ENCODE measurements around the gene SPECC1. TPM values are rescaled to one million over a fixed set of nuclear protein-coding genes. Genes with fewer than 3 reads are reported as not detected.
"Not testable (repeated sequence)": the region's sequence is repeated elsewhere in the genome, so short reads cannot be mapped to it uniquely, and the experiment has no call there.

The SPECC1 gene
- total RNA-seq, 1 experiment from 2014 or later = 19.0 TPM

DNA sequence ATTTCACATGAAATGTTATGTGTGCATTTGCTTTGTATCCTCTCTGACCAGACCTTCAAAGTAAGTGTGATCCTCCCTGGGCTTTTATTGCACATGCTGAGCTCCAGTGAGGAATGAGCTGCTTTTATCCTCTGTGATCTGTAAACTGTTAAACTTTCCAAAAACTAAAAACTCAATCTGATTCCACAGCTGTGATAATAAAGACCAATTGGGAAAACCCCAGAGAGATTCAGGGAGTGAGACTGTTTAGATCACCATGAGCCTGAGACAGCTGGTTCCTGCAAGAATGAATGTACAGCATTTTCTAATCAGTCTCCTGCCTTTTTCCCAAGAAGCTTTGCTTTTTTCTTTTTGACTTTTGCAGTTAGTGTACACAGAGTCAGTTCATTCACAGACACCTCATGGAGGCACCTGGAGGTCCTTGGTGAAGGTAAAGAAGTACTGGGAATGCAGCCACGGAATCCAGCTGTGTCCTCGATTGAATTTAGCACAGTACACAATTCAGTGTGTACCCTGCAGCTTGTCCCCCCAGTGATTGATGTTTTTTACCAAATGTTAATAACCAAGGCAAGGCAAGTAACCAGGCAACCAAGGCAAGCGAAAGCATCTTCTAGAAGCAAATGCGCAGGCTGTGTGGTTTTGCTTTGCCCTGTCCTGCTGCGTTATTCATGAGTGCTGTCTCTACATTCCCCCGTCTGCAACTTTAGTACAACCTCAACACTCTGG lies 275.6 kb downstream of the SPECC1 start:
- DNase-seq (ENCODE audit: extremely low read depth, low read depth) = no peak

GRCh38 chr17:20289984-20290383 lies 280.8 kb downstream of the SPECC1 start:
- DNase-seq (ENCODE audit: extremely low read depth, low read depth) = no peak

GRCh38 chr17:20291853-20292252 lies 282.7 kb downstream of the SPECC1 start:
- DNase-seq (ENCODE audit: extremely low read depth, low read depth) = no peak

DNA sequence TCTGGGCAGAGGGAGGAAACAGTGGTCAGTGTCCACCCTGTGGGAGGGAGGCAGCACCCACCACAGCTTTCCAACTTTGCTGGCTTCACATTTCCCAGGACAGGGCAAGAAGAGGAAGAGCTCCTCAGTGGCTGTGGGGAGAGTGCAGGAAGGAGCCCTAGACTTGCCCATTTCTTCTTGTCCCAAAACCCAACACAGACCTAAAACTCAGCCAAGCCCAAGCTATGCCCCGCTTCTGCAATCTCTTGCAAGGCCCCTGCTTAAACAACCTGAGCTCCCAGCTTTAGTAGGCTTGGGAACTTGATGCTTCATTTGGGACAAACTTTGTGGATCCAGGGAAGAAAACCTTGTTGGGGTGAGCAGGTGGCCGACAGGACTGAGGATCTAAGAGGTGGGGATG lies 284.3 kb downstream of the SPECC1 start:
- DNase-seq (ENCODE audit: extremely low read depth, low read depth) = no peak

GRCh38 chr17:20294120-20294519 lies 285.0 kb downstream of the SPECC1 start:
- no peak for DNase-seq (ENCODE audit: extremely low read depth, low read depth)

DNA sequence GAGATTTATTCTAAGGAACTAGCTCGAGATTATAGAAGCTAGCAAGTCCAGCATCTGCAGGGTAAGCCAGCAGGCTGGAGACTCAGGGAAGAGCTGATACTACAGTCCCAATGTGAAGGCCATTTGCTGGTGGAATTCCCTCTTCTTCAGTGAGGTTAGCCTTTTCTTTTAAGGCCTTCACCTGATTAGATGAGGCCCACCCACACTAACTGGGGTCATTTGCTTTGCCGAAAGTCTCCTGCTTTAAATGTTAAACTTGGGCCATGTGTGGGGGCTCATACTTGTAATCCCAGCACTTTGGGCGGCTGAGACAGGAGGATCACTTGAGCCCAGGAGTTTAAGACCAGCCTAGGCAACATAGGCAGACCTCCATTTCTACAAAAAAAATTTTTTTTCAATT lies 289.9 kb downstream of the SPECC1 start:
- no peak for DNase-seq (ENCODE audit: extremely low read depth, low read depth)

- DNase-seq (ENCODE audit: extremely low read depth, low read depth) = no peak
Measured at GRCh38 chr17:20300436-20300934, 291.3 kb downstream of the SPECC1 start.

- DNase-seq (ENCODE audit: extremely low read depth, low read depth) = no peak
Measured at GRCh38 chr17:20302246-20302917, 293.2 kb downstream of the SPECC1 start.

GRCh38 chr17:20304961-20305360 lies 295.8 kb downstream of the SPECC1 start:
- no peak for DNase-seq (ENCODE audit: extremely low read depth, low read depth)

DNA sequence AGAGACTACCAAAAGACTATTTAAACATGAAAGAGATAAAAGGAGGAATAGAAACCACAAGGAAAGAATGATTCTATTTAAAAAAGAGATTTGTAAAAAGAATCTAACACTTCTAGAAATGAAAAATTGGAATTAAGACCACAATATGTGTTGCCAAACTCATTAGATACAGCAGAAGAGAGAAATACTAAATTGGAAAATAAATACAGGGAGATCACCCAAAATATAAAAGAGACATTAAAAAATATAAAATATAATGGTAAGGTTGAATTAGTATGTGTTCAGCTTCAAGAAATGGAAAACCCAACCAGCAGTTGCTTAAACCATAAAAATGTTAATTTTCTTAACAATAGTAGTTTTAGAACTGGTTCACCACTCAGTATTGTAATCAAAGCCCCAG lies 297.8 kb downstream of the SPECC1 start:
- DNase-seq (ENCODE audit: extremely low read depth, low read depth) = no peak

GRCh38 chr17:20307326-20307910 lies 298.3 kb downstream of the SPECC1 start:
- DNase-seq (ENCODE audit: extremely low read depth, low read depth) = no peak

DNA sequence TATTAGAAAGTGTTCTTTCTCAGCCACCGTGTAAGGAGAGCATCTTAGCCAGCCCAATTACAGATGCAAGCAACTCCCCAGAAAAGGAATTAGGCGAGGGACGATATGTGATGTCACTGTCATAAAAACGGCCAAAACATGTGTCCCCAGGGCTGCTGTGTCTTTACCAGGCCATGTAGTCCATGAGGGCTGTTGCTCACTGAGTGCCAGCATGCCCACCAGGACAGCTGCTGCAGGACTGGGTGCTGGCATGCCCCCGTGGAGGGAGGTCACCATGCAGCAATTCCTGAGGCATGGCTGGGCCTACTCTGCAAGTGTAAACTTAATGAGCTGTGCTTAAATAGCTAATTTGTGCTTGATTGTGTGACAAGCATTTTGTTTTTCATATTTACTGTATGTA lies 301.3 kb downstream of the SPECC1 start:
- DNase-seq (ENCODE audit: extremely low read depth, low read depth) = no peak

DNA sequence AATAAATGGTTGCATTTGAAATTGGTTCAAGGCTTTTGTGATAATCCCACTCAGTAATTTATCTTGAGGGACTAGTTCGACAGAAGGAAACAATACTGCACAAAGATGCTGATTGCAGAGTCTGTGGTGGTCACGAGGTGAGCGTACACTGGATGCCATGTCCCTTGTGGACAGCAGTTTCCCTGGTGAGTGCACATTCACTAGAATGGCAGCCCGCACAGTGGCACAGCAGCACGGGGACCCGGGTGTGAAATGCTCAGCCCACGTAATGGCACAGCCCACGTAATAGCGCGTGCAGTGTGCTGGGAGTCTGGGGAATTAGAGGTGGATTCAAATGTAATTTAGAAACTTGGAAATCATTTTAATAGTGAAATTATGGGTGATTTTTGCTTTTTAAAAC lies 304.1 kb downstream of the SPECC1 start:
- no peak for DNase-seq (ENCODE audit: extremely low read depth, low read depth)

GRCh38 chr17:20313891-20314290 lies 304.7 kb downstream of the SPECC1 start:
- DNase-seq (ENCODE audit: extremely low read depth, low read depth) = no peak

DNA sequence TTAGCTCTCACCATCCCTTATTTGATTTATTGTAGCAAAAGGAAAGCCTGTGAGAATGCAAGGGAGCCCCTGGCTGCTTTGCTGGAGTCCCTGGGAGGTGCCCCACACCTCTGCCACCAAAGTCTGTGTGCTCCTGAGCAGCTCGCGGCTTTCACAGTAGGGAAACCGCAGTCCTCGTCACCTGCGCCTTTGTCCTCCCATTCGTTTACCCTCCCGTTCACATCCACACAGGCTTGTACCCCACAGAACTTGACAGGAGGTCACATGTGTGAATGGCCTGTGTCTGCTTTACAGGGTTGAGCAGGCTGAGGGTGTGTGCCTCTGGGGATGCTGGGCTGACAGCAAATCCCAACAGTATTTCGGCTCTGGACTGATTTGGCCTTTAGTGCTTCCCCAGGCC lies 305.7 kb downstream of the SPECC1 start:
- no peak for DNase-seq (ENCODE audit: extremely low read depth, low read depth)

DNA sequence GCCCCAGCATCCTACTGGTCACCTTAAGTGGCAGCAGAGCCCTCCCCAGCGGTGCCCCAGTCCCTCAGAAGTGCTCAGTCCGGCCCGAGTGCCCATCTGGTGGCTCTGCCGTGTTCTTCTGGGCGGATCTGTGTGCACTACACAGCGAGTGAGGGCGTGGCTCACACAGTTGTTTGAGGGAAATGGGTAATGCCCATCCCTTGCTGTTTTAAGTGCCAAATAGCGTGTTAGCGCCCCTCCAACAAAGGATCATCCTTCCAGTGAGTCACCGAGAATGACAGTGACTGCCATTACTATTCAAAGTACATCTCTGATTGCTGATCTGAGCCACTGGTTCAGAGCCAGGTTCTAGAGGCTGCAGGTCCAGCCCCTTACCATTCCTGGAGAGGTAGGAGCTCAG lies 306.2 kb downstream of the SPECC1 start:
- DNase-seq (ENCODE audit: extremely low read depth, low read depth) = no peak

GRCh38 chr17:20315821-20316220 lies 306.7 kb downstream of the SPECC1 start:
- DNase-seq (ENCODE audit: extremely low read depth, low read depth) = no peak

- peak; percentile 56 for DNase-seq (ENCODE audit: extremely low read depth, low read depth)
Measured at GRCh38 chr17:20320535-20321229, 311.5 kb downstream of the SPECC1 start.

- DNase-seq (ENCODE audit: extremely low read depth, low read depth) = not testable (repeated sequence)
Measured at GRCh38 chr17:20321357-20321756, 312.2 kb downstream of the SPECC1 start.

GRCh38 chr17:20327739-20328138 lies 318.6 kb downstream of the SPECC1 start:
- not testable (repeated sequence) for DNase-seq (ENCODE audit: extremely low read depth, low read depth)

DNA sequence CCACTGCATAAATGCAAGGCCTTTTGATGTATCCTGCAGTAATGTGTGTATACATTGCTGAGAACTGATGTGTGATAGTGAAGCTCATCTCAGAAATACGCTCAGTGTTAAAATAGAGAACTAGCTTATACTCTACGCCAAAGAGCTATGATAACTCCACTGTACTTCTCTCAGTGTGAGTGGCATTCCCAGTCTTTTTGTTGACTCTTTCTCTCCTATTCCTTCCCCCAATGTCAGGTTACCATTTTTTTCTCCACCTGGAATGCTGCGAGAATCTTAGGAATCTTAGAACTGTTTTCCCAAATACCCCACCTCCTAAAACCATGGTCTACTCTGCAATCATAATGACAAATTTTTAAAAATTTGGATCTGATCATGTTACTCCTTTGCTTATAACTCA lies 342.2 kb downstream of the SPECC1 start:
- not testable (repeated sequence) for DNase-seq (ENCODE audit: extremely low read depth, low read depth)

Data from NCI-H460 (cell line).